ENCODE measurements around the gene ANKRD36B.
"Not testable (repeated sequence)": the region's sequence is repeated elsewhere in the genome, so short reads cannot be mapped to it uniquely, and the experiment has no call there.

The ANKRD36B gene

GRCh38 chr2:97549058-97549457 lies 40.6 kb downstream of the ANKRD36B start:
- DNase-seq (ENCODE audit: low spot score) = peak; percentile 67

GRCh38 chr2:97548536-97548935 lies 41.1 kb downstream of the ANKRD36B start:
- not testable (repeated sequence) for DNase-seq (ENCODE audit: low spot score)

GRCh38 chr2:97546711-97547110 lies 43.0 kb downstream of the ANKRD36B start:
- DNase-seq (ENCODE audit: low spot score) = no peak

- DNase-seq (ENCODE audit: low spot score) = not testable (repeated sequence)
Measured at GRCh38 chr2:97544911-97545310, 44.8 kb downstream of the ANKRD36B start.

DNA sequence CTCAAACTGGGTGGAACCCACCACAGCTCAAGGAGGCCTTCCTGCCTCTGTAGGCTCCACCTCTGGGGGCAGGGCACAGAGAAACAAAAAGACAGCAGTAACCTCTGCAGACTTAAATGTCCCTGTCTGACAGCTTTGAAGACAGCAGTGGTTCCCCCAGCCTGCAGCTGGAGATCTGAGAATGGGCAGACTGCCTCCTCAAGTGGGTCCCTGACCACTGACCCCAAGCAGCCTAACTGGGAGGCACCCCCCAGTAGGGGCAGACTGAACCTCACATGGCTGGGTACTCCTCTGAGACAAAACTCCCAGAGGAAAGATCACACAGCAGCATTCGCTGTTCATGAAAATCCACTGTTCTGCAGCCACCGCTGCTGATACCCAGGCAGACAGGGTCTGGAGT lies 63.8 kb downstream of the ANKRD36B start:
- not testable (repeated sequence) for DNase-seq (ENCODE audit: low spot score)

GRCh38 chr2:97523816-97524215 lies 65.9 kb downstream of the ANKRD36B start:
- not testable (repeated sequence) for DNase-seq (ENCODE audit: low spot score)

- not testable (repeated sequence) for DNase-seq (ENCODE audit: low spot score)
Measured at GRCh38 chr2:97522916-97523555, 66.6 kb downstream of the ANKRD36B start.

- not testable (repeated sequence) for DNase-seq (ENCODE audit: low spot score)
Measured at GRCh38 chr2:97495651-97496050, 94.0 kb downstream of the ANKRD36B start.

DNA sequence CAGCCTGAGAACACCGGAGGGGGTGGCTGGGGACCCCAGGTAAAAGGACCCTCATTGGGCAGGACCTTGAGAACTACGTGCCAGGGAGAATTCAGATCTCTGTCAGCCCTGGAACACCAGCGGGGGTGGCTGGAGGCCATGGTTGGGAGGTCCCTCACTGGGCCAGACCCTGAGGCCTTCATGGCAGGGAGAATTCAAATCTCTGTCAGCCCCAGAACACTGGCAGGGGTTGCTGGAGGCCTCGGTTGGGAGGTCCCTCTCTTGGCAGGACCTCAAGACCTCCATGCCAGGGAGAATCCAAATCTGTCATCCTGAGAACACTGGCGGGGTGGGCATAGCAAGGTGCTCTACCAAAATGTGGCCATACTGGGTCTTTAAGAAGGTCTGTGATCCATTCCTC lies 99.5 kb downstream of the ANKRD36B start:
- DNase-seq (ENCODE audit: low spot score) = peak; percentile 58

Measured in left forelimb (tissue), 1 donor.